ENCODE measurements around the gene JPT2.
A peak's percentile ranks its signal among the peaks of the same experiment; 100 is the strongest.

The JPT2 gene

GRCh38 chr16:1677942-1678499 lies at the start of gene JPT2:
Gene JPT2, plus strand, starts transcription at chr16:1678279. Its CDS starts 34 bp downstream, at chr16:1678313.
- peak within 1 kb of the TSS; percentile 89 for H3K4me3 ChIP-seq (ENCODE audit: low read depth, low read length)

GRCh38 chr16:1630450-1631213 lies 47.4 kb upstream of the JPT2 start:
- no peak overlapping the region for H3K4me3 ChIP-seq (ENCODE audit: low read depth, low read length)

GRCh38 chr16:1631230-1631629 lies 46.8 kb upstream of the JPT2 start:
- H3K4me3 ChIP-seq (ENCODE audit: low read depth, low read length), result no peak overlapping the region

- no peak overlapping the region for H3K4me3 ChIP-seq (ENCODE audit: low read depth, low read length)
These were observed 46.0 kb upstream of the JPT2 start for GRCh38 chr16:1631931-1632637.

- no peak overlapping the region for H3K4me3 ChIP-seq (ENCODE audit: low read depth, low read length)
These were observed 45.5 kb upstream of the JPT2 start for GRCh38 chr16:1632638-1632970.

- no peak overlapping the region for H3K4me3 ChIP-seq (ENCODE audit: low read depth, low read length)
These were observed 44.8 kb upstream of the JPT2 start for GRCh38 chr16:1633310-1633709.

- H3K4me3 ChIP-seq (ENCODE audit: low read depth, low read length), result no peak overlapping the region
These were observed 43.5 kb upstream of the JPT2 start for GRCh38 chr16:1634541-1634940.

- H3K4me3 ChIP-seq (ENCODE audit: low read depth, low read length), result no peak overlapping the region
These were observed 43.0 kb upstream of the JPT2 start for GRCh38 chr16:1635070-1635469.

- no peak overlapping the region for H3K4me3 ChIP-seq (ENCODE audit: low read depth, low read length)
These were observed 40.6 kb upstream of the JPT2 start for GRCh38 chr16:1637526-1637925.

GRCh38 chr16:1638757-1639156 lies 39.3 kb upstream of the JPT2 start:
- no peak overlapping the region for H3K4me3 ChIP-seq (ENCODE audit: low read depth, low read length)

GRCh38 chr16:1639282-1639681 lies 38.8 kb upstream of the JPT2 start:
- no peak overlapping the region for H3K4me3 ChIP-seq (ENCODE audit: low read depth, low read length)

GRCh38 chr16:1639860-1640259 lies 38.2 kb upstream of the JPT2 start:
- H3K4me3 ChIP-seq (ENCODE audit: low read depth, low read length), result no peak overlapping the region

GRCh38 chr16:1640261-1640941 lies 37.7 kb upstream of the JPT2 start:
- H3K4me3 ChIP-seq (ENCODE audit: low read depth, low read length), result no peak overlapping the region

GRCh38 chr16:1641261-1641660 lies 36.8 kb upstream of the JPT2 start:
- no peak overlapping the region for H3K4me3 ChIP-seq (ENCODE audit: low read depth, low read length)

- H3K4me3 ChIP-seq (ENCODE audit: low read depth, low read length), result no peak overlapping the region
These were observed 35.9 kb upstream of the JPT2 start for GRCh38 chr16:1642148-1642547.

- no peak overlapping the region for H3K4me3 ChIP-seq (ENCODE audit: low read depth, low read length)
These were observed 35.3 kb upstream of the JPT2 start for GRCh38 chr16:1642753-1643152.

GRCh38 chr16:1643521-1643920 lies 34.6 kb upstream of the JPT2 start:
- H3K4me3 ChIP-seq (ENCODE audit: low read depth, low read length), result no peak overlapping the region

GRCh38 chr16:1645914-1646525 lies 32.1 kb upstream of the JPT2 start:
- H3K4me3 ChIP-seq (ENCODE audit: low read depth, low read length), result no peak overlapping the region

- no peak overlapping the region for H3K4me3 ChIP-seq (ENCODE audit: low read depth, low read length)
These were observed 30.2 kb upstream of the JPT2 start for GRCh38 chr16:1647856-1648255.

GRCh38 chr16:1650131-1650530 lies 27.9 kb upstream of the JPT2 start:
- H3K4me3 ChIP-seq (ENCODE audit: low read depth, low read length), result no peak overlapping the region
